IMR-90 (cell line): ENCODE data around the gene OR56B4. TPM values are rescaled to one million over a fixed set of nuclear protein-coding genes. Genes with fewer than 3 reads are reported as not detected.

Experiments
- ATAC-seq: fragments of 200-7000 bp; cut with Tn5 transposase; 2 replicates; pipeline ENCODE4 v1.9.1; 2020; ENCODE audit warnings: low read depth, mild to moderate bottlenecking, moderate library complexity
- BruUV-seq: library from RNA; stranded (reverse); fragments of 400-500 nt; replicated peaks from 2 replicates; lab custom pipeline; 2021; lab: Mats Ljungman, UMichigan
- CTCF ChIA-PET: fragments of 300-600 bp; formaldehyde crosslinking; extraction: SDS; loops from one replicate; lab custom pipeline; 2021; ENCODE audit warnings: antibody characterized with exemption; lab: Yijun Ruan, JAX
- POLR2A ChIA-PET: fragments of 300-600 bp; sonication (Branson Sonifier 250); formaldehyde crosslinking; loops from one replicate; lab custom pipeline; 2022; ENCODE audit warnings: antibody characterized with exemption; ENCODE audit not compliant: unreplicated experiment; lab: Charles Lee
- DNase-seq: peaks from one replicate; pipeline ENCODE4 v3.0.0; 2013
- H2AFZ ChIP-seq: replicated peaks from 2 replicates; pipeline ENCODE3; 2013; ENCODE audit warnings: low read length, mild to moderate bottlenecking; ENCODE audit not compliant: poor library complexity
- H2AK5ac ChIP-seq: 2 replicates; pipeline ENCODE4 v1.6.1; 2013; ENCODE audit warnings: low read depth, low read length, inconsistent platforms
- H2AK9ac ChIP-seq: replicated peaks from 2 replicates; pipeline ENCODE3; 2013; ENCODE audit warnings: mild to moderate bottlenecking, low read depth, low read length, moderate library complexity; ENCODE audit not compliant: poor library complexity
- H2BK120ac ChIP-seq: 2 replicates; pipeline ENCODE4 v1.6.1; 2013; ENCODE audit warnings: low read depth, low read length, inconsistent platforms
- H2BK15ac ChIP-seq: 3 replicates; pipeline ENCODE4 v1.6.1; 2013; ENCODE audit warnings: low read depth, low read length, inconsistent platforms
- H2BK20ac ChIP-seq: 2 replicates; pipeline ENCODE4 v1.6.1; 2013; ENCODE audit warnings: low read depth, mild to moderate bottlenecking, inconsistent platforms, low read length, moderate library complexity
- H2BK5ac ChIP-seq: 2 replicates; pipeline ENCODE4 v1.6.1; 2013; ENCODE audit warnings: mild to moderate bottlenecking, low read depth, low read length, inconsistent platforms; ENCODE audit not compliant: poor library complexity, severe bottlenecking
- H3K14ac ChIP-seq: replicated peaks from 2 replicates; pipeline ENCODE4 v1.6.1; 2013; ENCODE audit warnings: low read depth, low read length, inconsistent platforms
- H3K18ac ChIP-seq: 2 replicates; pipeline ENCODE4 v1.6.1; 2013; ENCODE audit warnings: low read depth, low read length, control low read depth
- H3K23ac ChIP-seq: 2 replicates; pipeline ENCODE4 v1.6.1; 2013; ENCODE audit warnings: low read depth, low read length, inconsistent platforms
- H3K27ac ChIP-seq: 2 replicates; pipeline ENCODE4 v1.5.1; 2013; ENCODE audit warnings: mild to moderate bottlenecking, control low read depth, low read length; ENCODE audit not compliant: insufficient read depth
- H3K27me3 ChIP-seq: 2 replicates; pipeline ENCODE4 v1.6.1; 2013; ENCODE audit warnings: low read length; ENCODE audit not compliant: control insufficient read depth, insufficient read depth
- H3K36me3 ChIP-seq: 2 replicates; pipeline ENCODE4 v1.6.1; 2013; ENCODE audit warnings: low read length, mixed read lengths; ENCODE audit not compliant: control insufficient read depth, insufficient read depth
- H3K4ac ChIP-seq: 2 replicates; pipeline ENCODE4 v1.6.1; 2013; ENCODE audit warnings: low read depth, low read length, inconsistent platforms
- H3K4me1 ChIP-seq: 2 replicates; pipeline ENCODE4 v1.6.1; 2013; ENCODE audit warnings: low read length, mixed read lengths; ENCODE audit not compliant: control insufficient read depth, insufficient read depth
- H3K4me2 ChIP-seq: 2 replicates; pipeline ENCODE4 v1.6.1; 2013; ENCODE audit warnings: low read depth, mild to moderate bottlenecking, control low read depth, low read length, moderate library complexity
- H3K4me3 ChIP-seq: 2 replicates; pipeline ENCODE4 v1.5.1; 2013; ENCODE audit warnings: low read depth, mild to moderate bottlenecking, control low read depth, low read length, moderate library complexity; ENCODE audit not compliant: insufficient read depth
- H3K56ac ChIP-seq: 2 replicates; pipeline ENCODE4 v1.6.1; 2013; ENCODE audit warnings: low read length, inconsistent platforms; ENCODE audit not compliant: insufficient read depth; ENCODE audit errors: extremely low read depth
- H3K79me1 ChIP-seq, 2 experiments: 2 replicates each; pipeline ENCODE4 v1.6.1; 2013; ENCODE audit warnings: low read length in 2 of 2, inconsistent platforms in 1 of 2, low read depth in 1 of 2
- H3K9ac ChIP-seq: 2 replicates; pipeline ENCODE4 v1.6.1; 2013; ENCODE audit warnings: low read depth, low read length, control low read depth
- H3K9me1 ChIP-seq: 2 replicates; pipeline ENCODE4 v1.6.1; 2013; ENCODE audit warnings: low read length, inconsistent platforms; ENCODE audit not compliant: insufficient read depth
- H3K9me3 ChIP-seq: 2 replicates; pipeline ENCODE4 v1.6.1; 2013; ENCODE audit warnings: low read length; ENCODE audit not compliant: control insufficient read depth, insufficient read depth
- H4K20me1 ChIP-seq: 2 replicates; pipeline ENCODE4 v1.6.1; 2013; ENCODE audit warnings: low read length, inconsistent platforms; ENCODE audit not compliant: insufficient read depth
- H4K5ac ChIP-seq: 2 replicates; pipeline ENCODE4 v1.6.1; 2013; ENCODE audit warnings: mild to moderate bottlenecking, low read depth, low read length, control low read depth
- H4K8ac ChIP-seq, 2 experiments: 2 replicates each; pipeline ENCODE4 v1.6.1; 2013; ENCODE audit warnings: low read depth in 2 of 2, low read length in 2 of 2, control low read depth in 1 of 2, inconsistent platforms in 1 of 2
- H4K91ac ChIP-seq: 2 replicates; pipeline ENCODE4 v1.6.1; 2013; ENCODE audit warnings: low read depth, low read length, inconsistent platforms; ENCODE audit not compliant: insufficient read depth
- CEBPB ChIP-seq: IDR thresholded peaks from 2 replicates; pipeline ENCODE4 v1.6.1; 2012; ENCODE audit warnings: low read depth, low read length, improper control_type of control experiment
- CHD1 ChIP-seq: IDR thresholded peaks from 2 replicates; pipeline ENCODE4 v1.6.1; 2012; ENCODE audit warnings: low read depth, low read length, improper control_type of control experiment
- FOS ChIP-seq: fragments of 150-350 bp; IDR thresholded peaks from 2 replicates; pipeline ENCODE4 v1.6.1; 2016; ENCODE audit warnings: low read depth, low read length
- MAZ ChIP-seq: IDR thresholded peaks from 2 replicates; pipeline ENCODE4 v1.6.1; 2012; ENCODE audit warnings: low read depth, mild to moderate bottlenecking, low read length, improper control_type of control experiment, moderate library complexity, borderline replicate concordance
- NFE2L2 ChIP-seq: fragments of 150-350 bp; IDR thresholded peaks from 2 replicates; pipeline ENCODE4 v1.6.1; 2016; ENCODE audit warnings: low read depth, mild to moderate bottlenecking, low read length
- SMC3 ChIP-seq: fragments of 150-350 bp; IDR thresholded peaks from 2 replicates; pipeline ENCODE4 v1.6.1; 2016; ENCODE audit warnings: low read depth, mild to moderate bottlenecking, antibody characterized with exemption, low read length, moderate library complexity
- WGBS, 2 experiments: methylation state at CpG; one replicate each; pipeline versions ENCODE4 v1.1.5 to v1.1.7; 2013; ENCODE audit warnings: missing lambda C conversion rate in 2 of 2; ENCODE audit not compliant: insufficient read length in 1 of 2; ENCODE audit errors: extremely low coverage in 2 of 2; 5-methylcytosine and 5-hydroxymethylcytosine counted together
- dilution Hi-C: fragments of 300-500 bp; cut with HindIII; formaldehyde crosslinking; loops from one replicate; pipeline ENCODE4 v1.14.3; 2018; ENCODE audit warnings: low sequenced_read_pairs; ENCODE audit not compliant: unreplicated experiment
- in situ Hi-C: fragments of 300-500 bp; cut with MboI; formaldehyde crosslinking; loops from 3 replicates; pipeline ENCODE4 v1.14.3; 2019; ENCODE audit warnings: low sequenced_read_pairs, inconsistent platforms, mixed read lengths
- intact Hi-C: fragments of 100-400 bp; cut with micrococcal nuclease; formaldehyde crosslinking; loops from 2 replicates; pipeline ENCODE4 v1.10.0; 2022
- polyA plus RNA-seq, 3 experiments: library from polyadenylated mRNA; depleted of rRNA; stranded (reverse); fragments of >200 nt; gene quantifications; 2 replicates each; pipeline ENCODE4 v1.2.3, GENCODE V29; 2012; ENCODE audit warnings: low replicate concordance in 1 of 3
- total RNA-seq: library from RNA; depleted of rRNA; stranded (reverse); fragments of >200 nt; gene quantifications from 2 replicates; pipeline ENCODE4 v1.2.3, GENCODE V29; 2012
- TF ChIP-seq, protein P1 (sequence below): fragments of 150-350 bp; IDR thresholded peaks from 2 replicates; pipeline ENCODE4 v1.6.1; 2017; ENCODE audit warnings: mild to moderate bottlenecking, antibody characterized with exemption, low read length, low read depth

The OR56B4 gene
- total and polyA plus RNA-seq, 2 of the 4 experiments (the other 2 are of a cell fraction) = not detected

DNA sequence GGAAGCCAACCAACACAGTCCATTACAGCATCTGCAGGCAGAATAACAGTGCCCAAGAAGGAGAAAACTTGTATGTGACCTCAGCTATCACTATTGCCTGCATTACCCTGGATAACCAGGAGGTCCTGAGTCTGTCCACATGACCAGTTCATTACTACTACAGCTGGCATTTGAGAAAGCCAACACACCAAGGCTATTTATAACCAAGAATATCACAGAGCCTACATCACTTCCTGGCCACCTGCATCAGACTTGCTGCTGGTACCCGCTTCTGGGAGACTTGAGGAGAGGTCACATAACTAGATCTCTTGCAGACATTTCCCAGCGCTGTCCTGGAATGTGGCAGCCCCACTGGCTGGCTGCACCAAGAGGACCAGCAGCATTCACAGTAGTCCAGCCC, 11.1 kb upstream of the OR56B4 start:
- no peaks in the 10 kb centered on the region for H3K79me1 ChIP-seq
- H3K14ac ChIP-seq = no peak overlapping the region
- no peaks in the 10 kb centered on the region for H3K9me1 ChIP-seq
- BruUV-seq = no TSS peak
- no peak overlapping the region for H3K27ac ChIP-seq
- H3K4me2 ChIP-seq = no peak overlapping the region
- H3K4me3 ChIP-seq = no peak overlapping the region
- H2BK20ac ChIP-seq = no peak overlapping the region
- H3K23ac ChIP-seq = no peak overlapping the region
- no peak overlapping the region for H2BK15ac ChIP-seq
- ChIA-PET CTCF (no interaction called here), POLR2A (no interaction called here)
- no peak overlapping the region for H4K5ac ChIP-seq
- no peaks in the 10 kb centered on the region for H4K20me1 ChIP-seq
- H3K9ac ChIP-seq = no peak overlapping the region
- ATAC-seq (no peak), DNase-seq (peak; percentile 11)
- no peaks in the 10 kb centered on the region for H3K36me3 ChIP-seq
- intact Hi-C loops (no loop called here), dilution Hi-C loops (no loop called here), in situ Hi-C loops (no loop called here)
- no peak overlapping the region for H3K18ac ChIP-seq
- H3K9me3 ChIP-seq = peaks cover 2% of the 10 kb centered on the region; the same call in 1 of the 2 replicates
- TF ChIP-seq SMC3 = no peak
- no peak for TF ChIP-seq CHD1
- TF ChIP-seq CEBPB = no peak
- no peak for TF ChIP-seq NFE2L2
- no peak for TF ChIP-seq FOS
- no peak for TF ChIP-seq MAZ
- TF ChIP-seq, protein P1, sequence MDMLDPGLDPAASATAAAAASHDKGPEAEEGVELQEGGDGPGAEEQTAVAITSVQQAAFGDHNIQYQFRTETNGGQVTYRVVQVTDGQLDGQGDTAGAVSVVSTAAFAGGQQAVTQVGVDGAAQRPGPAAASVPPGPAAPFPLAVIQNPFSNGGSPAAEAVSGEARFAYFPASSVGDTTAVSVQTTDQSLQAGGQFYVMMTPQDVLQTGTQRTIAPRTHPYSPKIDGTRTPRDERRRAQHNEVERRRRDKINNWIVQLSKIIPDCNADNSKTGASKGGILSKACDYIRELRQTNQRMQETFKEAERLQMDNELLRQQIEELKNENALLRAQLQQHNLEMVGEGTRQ = no peak
- WGBS, 2 experiments = no CpG with 5 or more reads among the region's 2 CpGs
- H3K4ac ChIP-seq = no peak overlapping the region
- no peak overlapping the region for H4K91ac ChIP-seq
- no peak overlapping the region for H4K8ac ChIP-seq
- no peak overlapping the region for H2AK5ac ChIP-seq
- no peak overlapping the region for H2AFZ ChIP-seq
- no peak overlapping the region for H2BK120ac ChIP-seq
- no peak overlapping the region for H2AK9ac ChIP-seq
- H3K27me3 ChIP-seq = no peaks in the 10 kb centered on the region
- no peak overlapping the region for H2BK5ac ChIP-seq
- H3K4me1 ChIP-seq = no peaks in the 10 kb centered on the region
- H3K56ac ChIP-seq = no peak overlapping the region
